Sciatic nerve (tissue), 2 donors: ENCODE measurements around the gene YY1. TPM values are rescaled to one million over a fixed set of nuclear protein-coding genes. Genes with fewer than 3 reads are reported as not detected.
"Not testable (repeated sequence)": the region's sequence is repeated elsewhere in the genome, so short reads cannot be mapped to it uniquely, and the experiment has no call there.

Source experiments
- ATAC-seq: fragments of 200-7000 bp; cut with Tn5 transposase; one replicate; pipeline ENCODE4 v1.9.1; 2020; ENCODE audit warnings: mild to moderate bottlenecking, moderate library complexity
- DNase-seq: peaks from one replicate; pipeline ENCODE4 v3.0.0-alpha.2; 2020; ENCODE audit warnings: low spot score
- intact Hi-C: fragments of 100-400 bp; cut with DNase I; formaldehyde crosslinking; loops from one replicate; pipeline ENCODE4 v1.14.2; 2022
- total RNA-seq: library from RNA; stranded (reverse); fragmentation: NEBNext Ultra II Directional; extraction: Animal tissue kit (Norgen Biotek cat#: 25700); gene quantifications from one replicate; pipeline ENCODE4 v1.2.1, GENCODE V29; 2021
- donor health status: DM: no; HTN: no; CAD: no.
- donor health status: DM: no; HTN: no; CAD: no.

Gene YY1
- total RNA-seq, 1 donor from 2014 or later, result 59.9 TPM

DNA sequence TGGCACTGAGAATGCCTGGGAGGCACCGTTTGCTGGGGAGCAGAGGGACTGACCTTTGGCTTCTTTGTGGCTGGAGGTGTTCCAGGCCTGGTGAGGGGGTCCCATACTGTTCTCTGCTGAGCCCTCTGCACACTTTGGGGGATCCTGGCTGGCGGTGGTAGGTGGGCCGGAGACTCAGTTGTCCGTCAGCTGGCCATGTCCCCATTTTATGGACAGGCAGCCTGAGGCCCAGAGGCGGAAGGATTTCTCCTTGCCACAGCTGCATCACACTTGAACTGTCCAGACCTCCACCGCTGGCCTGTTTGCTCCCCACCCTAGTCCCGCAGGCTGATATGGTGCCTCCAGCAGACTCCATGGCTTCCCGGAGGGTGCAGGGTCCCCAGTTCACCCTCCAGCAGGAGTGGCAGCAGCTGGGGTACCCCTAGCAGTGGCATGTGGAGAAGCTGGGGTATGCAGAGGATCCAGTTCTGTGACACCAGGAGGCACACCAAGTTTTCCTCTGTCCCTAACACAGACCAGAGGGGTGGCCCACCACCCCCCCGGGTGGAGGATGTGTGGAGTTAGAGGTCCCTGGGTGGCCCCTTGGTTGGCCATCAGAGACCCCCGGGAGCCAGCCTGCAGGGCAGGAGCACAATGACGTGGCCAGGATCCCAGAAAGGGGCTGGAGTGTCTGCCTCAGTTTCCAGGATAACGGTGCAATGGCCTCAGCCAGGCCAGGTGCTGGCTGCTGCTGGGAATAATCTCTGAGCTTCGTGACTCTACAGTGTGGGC, 52.5 kb downstream of the YY1 start:
- intact Hi-C loops, result no loop called here
- DNase-seq (peak; percentile 50), ATAC-seq (no peak)

DNA sequence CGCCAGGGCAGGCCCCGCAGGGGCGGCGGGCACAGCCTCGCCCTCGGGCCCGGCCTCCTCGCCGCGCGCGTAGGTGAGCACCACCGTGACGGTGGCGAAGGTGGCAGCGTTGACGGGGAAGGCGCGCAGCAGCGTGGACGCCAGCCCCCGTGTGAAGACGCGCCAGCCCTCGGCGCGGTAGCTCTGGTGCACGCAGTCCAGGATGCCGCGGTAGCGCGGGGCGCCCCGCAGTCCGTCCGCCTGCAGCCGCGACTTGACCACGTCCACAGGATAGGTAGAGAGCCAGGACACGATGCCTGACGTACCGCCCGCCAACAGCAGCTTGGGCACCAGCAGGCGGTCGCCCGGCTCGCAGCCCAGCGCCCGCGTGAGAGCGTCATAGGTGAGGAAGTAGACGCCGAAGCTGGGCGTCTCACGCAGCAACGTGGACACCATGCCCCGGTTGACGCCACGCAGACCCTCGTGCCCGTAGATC, 53.4 kb downstream of the YY1 start:
- intact Hi-C loops, result no loop called here
- ATAC-seq (no peak), DNase-seq (peak; percentile 53)

DNA sequence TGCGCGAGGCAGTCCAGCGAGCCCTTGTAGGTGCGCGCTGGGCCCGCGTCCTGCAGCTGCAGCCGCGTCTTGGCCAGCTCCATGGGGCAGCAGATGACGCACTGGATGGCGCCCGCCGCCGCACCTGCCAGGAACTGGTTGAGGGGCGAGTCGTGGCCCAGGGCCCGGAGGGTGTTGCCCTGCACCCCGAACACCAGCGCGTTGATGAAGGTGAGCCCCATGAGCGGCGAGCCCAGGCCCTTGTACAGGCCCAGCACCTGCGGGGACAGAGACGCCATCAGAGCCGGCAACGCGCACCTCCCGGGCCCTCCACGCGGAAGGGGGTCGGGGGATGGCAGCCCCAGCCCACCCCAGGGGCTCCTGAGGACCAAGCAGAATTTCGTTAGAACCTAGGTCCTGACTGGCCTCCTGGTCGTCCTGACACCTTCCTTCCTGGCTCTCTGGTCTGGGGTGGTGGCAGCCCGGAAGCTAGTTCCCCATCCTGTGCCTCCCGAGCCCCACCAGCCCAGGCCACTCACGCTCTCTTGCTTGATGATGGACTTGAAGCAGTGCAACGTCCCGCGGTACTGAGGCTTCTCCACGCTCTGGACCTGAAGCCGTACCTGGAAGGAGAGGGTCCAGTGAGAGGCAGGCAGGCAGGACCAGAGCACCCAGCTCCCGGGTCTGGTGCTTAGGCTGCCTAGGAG, 54.0 kb downstream of the YY1 start:
- peak; percentile 54 for DNase-seq
- ATAC-seq, result no peak
- intact Hi-C loops, result no loop called here

DNA sequence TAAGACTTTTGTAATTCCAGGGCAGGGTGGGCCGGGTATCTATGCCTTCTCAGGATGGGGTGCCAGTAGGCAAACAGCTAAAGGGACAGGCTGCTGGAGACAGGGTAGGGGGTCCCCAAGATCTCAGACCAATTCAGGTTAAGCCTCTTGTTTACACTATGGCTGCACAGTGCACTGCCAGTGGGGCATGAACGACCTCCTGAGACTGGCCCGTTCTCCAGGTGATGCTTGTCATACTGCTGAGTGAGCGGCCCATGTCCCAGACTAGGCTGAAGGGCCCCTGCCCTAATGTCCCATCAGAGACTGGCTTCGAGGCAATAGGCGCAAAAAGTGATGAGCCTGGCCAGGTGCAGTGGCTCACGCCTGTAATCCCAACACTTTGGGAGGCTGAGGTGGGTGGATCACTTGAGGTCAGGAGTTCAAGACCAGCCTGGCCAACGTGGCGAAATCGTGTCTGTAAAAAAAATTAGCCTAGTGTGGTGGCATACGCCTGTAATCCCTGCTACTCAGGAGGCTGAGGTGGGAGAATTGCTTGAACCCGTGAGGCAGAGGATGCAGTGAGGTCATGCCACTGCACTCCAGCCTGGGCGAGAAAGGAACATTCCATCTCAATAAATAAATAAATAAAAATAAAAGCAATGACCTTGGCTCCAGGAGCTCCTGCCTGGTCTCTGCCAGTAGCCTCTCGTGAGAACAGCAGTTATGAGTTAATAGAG, 54.7 kb downstream of the YY1 start:
- DNase-seq (peak; percentile 23), ATAC-seq (no peak)
- intact Hi-C loops, result no loop called here

DNA sequence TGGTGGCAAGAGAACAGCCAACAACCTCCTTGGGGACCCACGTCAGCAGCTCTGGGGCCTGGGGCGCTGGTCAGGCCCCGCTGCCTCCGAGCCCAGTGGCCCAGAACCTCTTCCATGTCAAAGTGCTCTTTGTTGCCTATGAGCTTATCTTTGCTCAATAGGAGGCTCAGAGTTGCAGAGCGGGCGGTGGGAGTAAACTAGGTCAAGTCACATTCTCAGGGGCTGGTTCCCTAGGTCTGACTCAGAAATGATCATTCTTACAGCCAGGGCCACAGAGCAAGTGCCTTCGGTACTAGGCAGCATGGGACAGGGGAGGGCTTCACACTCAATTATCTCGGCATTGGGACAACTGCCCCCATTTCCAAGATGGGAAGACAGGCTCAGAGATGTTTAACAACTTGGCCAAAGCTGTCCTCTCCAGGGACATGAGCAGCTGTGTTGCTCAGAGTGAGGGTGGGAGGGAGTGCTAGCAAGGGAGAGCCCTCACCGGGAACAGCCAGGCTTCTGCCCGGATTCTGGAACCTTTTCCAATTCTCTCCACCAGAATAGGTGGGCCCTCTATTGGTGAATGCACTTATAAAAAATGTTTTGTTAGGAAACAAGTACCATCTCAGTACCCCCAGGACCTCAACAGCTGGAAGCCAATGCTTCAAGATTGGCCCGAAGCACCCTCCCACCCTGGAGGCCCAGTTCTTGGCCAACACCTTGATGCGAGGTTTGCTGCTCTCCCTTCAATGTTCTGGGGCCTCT, 55.4 kb downstream of the YY1 start:
- DNase-seq, result peak; percentile 50
- intact Hi-C loops, result no loop called here
- ATAC-seq, result peak; percentile 7

DNA sequence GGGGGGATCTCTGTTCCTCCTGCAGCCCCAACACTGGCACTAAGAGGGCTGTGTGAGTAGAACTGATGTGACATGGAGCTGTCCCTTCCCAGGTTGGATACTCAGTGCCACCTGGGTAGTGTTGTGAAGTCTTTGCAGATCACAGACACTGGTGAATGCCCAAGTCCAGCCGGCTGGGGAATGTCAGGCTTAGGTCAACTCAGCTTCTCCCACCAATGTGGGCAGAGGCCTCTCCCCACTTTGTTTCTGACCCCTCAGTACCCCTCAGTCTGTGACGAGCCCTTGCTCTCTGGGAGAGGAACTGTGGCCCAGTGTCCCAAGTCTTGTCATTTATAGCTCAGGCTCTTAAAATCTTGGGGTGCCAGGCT, 56.0 kb downstream of the YY1 start:
- ATAC-seq (no peak), DNase-seq (peak; percentile 49)
- intact Hi-C loops, result no loop called here

DNA sequence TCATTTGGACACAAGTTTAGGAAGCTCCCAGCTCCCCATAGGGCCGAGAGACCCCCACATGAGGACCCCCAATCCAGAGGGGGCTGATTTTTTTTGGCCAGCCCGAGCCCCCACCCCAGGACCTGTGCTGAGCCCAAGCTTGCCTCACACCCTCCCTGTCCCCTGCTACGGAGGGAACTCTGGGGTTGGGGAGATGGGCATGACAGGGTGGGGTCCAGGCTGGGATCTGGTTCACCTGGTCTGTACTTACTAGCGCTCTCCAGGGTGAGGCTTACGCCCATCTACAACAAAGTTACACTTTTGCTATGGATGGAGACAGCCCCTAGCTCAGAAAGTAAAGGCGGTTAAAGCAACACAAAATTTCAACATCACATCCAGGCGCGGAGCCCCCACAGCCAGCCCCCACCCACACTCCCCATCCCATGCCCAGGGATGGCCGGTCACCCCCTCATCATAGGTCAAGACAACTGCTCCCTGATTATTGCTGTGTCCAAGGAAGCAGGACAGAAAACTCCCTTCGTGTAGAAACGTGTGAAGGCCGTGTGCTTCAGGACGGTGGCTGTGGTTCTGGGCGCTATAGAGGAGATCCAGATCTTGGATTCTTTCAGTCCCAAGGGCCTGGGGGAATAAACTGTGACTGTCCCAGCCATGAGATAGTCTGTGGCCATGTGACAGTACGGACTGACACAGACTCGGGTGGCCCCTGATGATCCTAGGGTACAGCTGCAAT, 56.6 kb downstream of the YY1 start:
- intact Hi-C loops, result no loop called here
- DNase-seq, result peak; percentile 50

DNA sequence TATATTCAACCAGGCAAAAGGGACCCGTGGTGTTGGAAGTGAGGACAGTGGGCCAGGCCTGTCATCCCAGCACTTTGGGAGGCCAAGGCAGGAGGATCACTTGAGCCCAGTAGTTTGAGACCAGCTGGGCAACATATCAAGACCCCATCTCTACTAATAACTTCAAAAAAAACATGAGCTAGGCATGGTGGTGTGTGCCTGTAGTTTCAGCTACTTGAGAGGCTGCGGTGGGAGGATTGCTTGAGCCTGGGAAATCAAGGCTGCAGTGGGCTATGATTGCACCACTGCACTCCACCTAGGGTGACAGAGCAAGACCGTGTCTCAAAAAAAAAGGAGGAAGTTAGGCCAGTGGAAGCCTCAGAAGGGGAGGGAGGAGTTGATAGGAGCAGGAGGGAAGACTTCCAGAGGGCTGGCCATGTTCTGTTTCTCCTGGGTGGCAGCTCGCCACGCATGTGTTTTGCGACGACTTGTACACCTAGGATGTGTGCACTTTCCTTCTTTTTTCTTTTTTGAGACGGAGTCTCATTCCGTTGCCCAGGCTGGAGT, 57.2 kb downstream of the YY1 start:
- ATAC-seq, result no peak

More for the DNA sequence above, 56.6 kb downstream of the YY1 start:
- no peak for ATAC-seq

DNA sequence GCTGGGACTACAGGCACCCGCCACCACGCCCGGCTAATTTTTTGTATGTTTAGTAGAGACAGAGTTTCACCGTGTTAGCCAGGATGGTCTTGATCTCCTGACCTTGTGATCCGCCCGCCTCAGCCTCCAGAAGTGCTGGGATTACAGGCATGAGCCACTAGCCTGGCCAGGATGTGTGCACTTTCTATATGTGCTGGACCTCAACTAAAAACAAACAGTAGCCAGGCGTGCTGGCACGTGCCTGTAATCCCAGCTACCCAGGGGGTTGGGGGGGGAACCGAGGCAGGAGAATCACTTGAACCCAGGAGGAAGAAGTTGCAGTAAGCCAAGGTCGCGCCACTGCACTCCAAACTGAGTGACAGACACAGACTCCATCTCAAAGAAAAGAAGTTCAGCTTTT, 57.8 kb downstream of the YY1 start:
- ATAC-seq, result not testable (repeated sequence)
- peak; percentile 48 for DNase-seq

More for the DNA sequence above, 57.2 kb downstream of the YY1 start:
- intact Hi-C loops, result no loop called here
- DNase-seq, result peak; percentile 56

DNA sequence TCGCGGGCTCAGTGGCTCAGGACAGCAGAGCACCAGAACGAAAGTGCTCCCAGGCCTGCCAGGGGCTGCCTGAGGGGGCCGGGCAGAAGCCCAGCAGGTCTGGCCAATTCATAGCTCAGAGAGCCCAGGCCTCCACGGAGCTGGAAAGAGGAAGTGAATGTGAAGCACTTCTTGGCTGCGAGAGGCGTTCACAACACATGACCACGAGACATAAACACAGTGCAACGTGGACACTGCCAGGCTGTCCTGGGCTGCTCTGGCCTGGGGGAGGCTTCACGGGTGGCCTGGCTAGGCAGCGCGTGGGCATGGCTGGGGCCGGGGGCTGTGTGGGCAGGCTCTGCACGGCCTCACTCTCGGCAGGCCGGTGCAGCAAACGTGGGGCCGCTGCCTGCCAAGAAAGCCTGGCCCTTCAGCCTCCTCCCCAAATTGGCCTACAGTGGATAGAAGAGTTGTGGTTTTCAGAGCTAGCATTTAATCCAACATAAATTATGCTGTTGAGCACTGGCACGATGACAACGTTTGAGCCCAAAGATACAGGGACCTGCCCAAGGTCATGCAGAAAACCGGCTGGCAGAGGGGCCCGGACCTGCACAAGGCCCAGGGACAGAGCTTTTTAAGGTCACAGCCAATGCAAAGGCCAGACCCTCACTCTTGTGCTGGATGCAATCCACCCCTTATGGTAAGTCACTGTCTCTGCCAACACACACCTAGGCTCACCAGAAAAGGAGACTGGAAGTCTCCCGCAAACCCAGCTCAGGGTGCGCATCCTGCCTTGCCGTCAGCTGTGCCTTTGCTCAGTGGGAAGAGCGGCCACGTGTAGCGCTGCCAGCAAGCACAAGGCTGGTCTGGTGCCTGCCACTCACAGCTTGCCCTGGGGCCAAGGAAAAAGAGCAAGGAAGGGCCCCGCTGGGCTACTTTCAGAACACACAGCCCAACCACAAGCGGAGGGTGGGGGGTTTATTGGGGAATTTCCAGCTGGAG, 58.7 kb downstream of the YY1 start:
- ATAC-seq, result peak; percentile 94
- peak; percentile 80 for DNase-seq
- intact Hi-C loops, result no loop called here

More for the DNA sequence above, 57.8 kb downstream of the YY1 start:
- intact Hi-C loops, result not testable (repeated sequence)

DNA sequence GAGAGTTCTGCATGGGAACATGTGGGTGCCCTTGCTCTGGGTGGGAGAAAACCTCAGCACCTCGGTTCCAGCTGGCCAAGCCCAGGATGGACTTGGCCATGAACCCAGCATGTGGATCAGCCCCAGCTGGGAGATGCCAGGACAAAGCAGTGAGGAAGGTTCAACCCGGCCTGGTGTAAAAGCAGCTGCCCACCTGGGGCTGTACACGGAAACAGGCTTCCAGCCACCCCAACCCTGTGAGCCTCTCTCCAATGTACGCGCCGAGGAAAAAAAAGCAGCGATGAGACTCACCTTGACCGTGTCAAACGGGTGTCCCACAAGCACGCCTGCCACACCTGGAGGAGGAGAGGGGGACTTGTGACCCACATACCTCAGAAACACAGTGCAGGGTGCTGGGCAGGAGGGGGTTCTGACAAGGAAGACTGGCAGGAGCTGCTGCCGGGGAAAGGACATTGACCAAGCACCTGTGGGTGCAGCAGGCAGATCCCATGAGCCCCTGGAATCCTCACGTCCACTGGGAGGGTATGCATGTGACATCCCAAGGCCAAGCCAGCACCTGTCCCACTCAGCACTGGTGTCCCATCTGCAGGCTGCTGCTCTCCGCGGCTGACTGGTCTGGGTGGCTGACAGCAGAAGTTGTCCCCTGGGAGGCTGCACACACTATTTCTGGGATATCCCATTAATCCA, 59.8 kb downstream of the YY1 start:
- DNase-seq, result no peak
- no peak for ATAC-seq
- intact Hi-C loops, result no loop called here

DNA sequence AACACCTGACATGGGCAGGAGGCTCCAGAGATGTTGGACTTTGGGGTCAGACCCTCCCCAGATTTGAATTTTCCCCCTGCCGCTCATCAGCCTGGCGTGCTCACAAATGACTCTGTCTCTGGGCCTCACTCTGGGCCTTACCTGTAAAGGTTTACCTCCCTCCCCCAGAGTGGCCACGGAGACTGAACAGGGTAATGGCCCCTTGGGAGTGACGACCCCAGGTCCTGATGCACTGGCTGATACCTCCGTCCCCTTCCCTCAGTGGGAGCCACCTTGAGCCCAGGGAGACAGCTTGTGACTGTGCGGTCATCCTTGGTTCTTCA, 60.3 kb downstream of the YY1 start:
- intact Hi-C loops, result no loop called here
- ATAC-seq (no peak), DNase-seq (no peak)

DNA sequence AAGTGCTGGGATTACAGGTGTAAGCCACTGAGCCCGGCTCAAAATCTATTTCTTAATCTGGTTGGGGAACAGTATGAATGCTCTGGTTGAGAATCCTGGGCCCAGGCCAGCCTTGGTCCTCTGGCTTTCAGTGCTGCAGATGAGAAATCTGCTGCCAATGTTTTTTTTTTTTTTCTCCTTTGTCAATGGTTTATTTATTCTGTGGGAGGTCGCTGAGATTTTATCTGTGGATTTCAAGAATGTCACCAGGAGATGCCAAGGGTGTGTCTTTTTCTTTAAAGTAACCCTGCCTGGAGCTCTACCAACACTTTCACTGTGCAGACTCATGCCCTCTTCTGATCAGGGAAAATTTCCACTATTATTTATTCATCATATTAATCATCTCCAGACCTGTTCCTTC, 63.7 kb downstream of the YY1 start:
- intact Hi-C loops, result no loop called here

DNA sequence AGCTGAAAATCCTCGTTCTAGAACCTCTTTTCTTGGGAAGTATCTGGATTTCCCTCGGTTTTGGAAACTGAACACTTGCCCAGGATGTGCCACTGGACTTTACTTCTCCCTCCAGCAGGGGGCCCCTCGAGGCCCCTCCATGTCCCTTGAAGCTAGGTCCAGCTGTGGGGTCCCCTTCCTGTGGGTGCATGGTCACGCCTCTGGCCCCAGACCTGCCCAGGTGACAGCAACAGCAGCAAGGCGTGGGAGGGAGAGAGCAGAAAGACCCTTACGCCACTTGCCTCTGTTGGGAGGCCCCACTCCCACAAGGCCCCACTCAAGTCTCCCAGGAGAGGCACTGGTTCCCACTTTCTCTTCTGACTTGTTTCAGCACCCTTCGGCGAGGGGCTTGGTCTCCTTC, 64.2 kb downstream of the YY1 start:
- ATAC-seq (no peak), DNase-seq (no peak)
- intact Hi-C loops, result no loop called here

More for the DNA sequence above, 63.7 kb downstream of the YY1 start:
- ATAC-seq (no peak), DNase-seq (no peak)

DNA sequence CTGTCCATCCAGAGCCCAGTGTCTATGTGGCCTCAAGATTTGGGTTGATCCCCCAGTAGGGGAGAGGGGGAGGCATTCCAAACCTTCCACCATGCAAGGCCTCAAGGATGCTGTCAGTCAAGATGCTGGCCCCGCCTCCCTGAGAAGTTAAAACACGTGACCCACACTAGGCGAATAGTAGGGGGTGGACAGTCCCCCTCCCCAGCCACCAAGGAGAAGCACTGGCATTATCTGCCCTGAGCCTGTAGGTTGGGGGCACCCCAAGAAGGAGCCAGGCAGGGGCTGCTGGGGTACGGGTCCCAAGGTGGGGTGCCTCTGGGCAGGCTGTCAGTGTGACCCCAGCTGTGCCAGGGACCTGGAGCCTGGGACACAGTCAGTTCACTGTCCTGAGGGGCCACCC, 65.0 kb downstream of the YY1 start:
- DNase-seq, result no peak
- intact Hi-C loops, result no loop called here
- no peak for ATAC-seq

DNA sequence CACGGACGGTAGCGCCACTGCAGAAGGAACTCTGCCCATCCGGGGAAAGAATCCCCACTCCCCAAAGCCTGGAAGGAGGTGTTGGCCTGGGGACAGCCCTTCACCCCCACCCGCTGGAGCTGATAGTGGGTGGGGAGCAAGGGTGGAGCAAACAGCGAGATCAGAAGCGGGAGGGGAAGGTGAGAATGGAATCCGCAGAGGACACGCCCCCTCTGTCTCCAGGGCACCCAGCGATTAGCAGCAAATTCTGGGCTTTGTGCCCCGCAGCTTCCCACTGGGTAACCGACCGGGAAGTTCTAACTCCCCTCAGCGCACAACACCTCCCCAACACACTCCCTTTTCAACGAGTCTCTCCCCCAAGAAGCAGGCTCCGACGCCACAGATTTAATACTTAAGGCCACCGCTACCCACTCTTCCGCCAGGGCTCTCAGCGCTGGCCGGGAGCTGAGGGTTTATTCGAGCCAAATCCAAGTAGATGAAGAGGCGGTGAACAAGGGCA, 65.9 kb downstream of the YY1 start:
- intact Hi-C loops, result no loop called here
- peak; percentile 75 for DNase-seq

More for the DNA sequence above, 65.9 kb downstream of the YY1 start:
- ATAC-seq, result peak; percentile 56
